GM19397 (cell line): ENCODE measurements around the gene LPAR1.

ENCODE experiments used
- ATAC-seq: cut with Tn5 transposase; IDR thresholded peaks from one replicate; pipeline ENCODE4 v1.9.1; 2021; ENCODE audit warnings: mild to moderate bottlenecking, moderate library complexity; ENCODE audit not compliant: unreplicated experiment

Gene LPAR1

GRCh38 chr9:111039231-111039906, 1.1 kb upstream of the LPAR1 start:
- peak; percentile 45 for ATAC-seq

- ATAC-seq, result peak; percentile 55
These were observed 451 bp downstream of the LPAR1 start for GRCh38 chr9:111037708-111038330.

GRCh38 chr9:111037356-111037707, 938 bp downstream of the LPAR1 start:
- no peak for ATAC-seq

DNA sequence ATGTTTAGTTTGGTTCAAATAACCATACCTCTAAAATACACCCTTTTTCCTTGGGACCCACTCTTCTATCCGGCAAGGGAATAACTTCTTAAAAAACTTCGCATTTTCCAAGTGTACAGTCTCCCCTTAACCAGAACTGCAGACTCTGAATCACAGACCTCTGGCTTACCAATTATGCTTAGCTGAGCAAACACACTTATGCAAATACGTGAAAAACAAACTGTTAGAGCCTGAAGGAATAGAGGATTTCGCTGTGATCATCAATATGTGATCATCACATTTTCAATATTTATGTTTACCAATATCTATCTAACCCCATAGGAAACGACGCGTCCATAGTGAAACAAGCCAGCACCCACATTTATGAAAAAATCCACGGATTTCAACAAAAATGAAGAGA, 1.3 kb downstream of the LPAR1 start:
- no peak for ATAC-seq

- ATAC-seq, result no peak
These were observed 1.9 kb downstream of the LPAR1 start for GRCh38 chr9:111036429-111036789.

DNA sequence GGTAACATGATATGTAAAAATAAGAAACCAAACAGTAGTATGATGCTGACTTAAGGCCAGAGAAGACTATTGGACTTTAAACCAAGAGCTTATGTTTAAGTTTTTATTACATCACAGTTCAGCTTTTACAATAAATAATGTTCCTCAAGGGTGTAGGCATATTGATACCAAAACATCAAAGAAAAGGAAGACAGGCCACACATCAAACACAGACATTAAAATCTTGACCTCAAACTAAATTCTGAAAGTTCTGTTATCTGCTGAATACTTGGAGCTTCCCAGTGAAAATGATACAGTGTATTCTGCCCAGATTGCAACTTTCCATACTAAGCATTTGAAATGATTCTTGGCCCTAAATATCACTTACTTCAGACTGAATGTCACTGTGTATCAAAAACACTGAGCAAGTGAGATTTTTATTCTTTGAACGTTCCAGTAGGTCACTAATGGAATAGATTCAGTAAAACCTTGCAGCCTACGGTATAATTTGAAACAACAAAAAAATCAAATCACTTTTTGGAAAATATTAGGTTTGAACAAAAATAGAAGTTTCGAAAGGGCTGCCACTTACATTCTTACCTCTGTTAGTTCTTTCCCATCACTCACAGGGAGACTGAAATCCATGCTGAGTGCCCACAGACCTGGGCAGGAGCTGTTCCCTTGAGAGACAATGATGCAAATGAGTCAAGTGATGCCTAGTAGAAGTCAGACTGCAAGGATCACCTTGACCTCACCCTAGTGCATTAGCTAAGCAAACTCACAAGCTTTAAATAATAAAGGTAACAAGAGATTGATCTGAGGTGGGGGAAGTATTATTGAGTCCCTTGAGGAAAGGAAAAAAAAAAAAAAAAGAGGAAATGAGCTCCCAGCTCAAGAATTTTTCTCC, 2.5 kb downstream of the LPAR1 start:
- no peak for ATAC-seq

DNA sequence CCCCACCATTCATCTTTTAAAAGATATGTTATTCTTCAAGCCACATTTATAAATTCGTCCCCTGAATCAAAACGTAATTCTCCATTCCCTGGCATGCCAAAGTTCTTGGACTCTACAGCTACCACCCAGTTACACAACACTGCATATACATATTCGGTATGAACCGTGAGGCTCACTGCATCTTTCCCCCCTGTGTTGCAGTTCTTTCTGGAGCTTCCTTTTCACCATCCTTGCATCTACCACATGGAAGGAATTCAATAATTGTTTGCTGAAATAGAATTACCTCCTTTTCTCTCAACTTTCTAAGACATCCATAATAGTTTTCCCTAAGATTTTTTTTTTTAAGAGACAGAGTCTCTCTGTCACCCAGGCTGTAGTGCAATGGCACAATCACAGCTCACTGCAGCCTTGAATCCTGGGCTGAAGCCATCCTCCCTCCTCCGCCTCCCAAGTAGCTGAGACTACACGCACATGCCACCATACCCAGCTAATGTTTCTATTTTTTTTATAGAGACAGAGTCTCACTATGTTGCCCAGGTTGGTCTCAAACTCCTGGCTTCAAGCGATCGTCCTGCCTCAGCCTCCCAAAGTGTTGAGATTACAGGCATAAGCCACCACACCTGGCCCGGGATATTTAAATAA, 3.3 kb downstream of the LPAR1 start:
- no peak for ATAC-seq

DNA sequence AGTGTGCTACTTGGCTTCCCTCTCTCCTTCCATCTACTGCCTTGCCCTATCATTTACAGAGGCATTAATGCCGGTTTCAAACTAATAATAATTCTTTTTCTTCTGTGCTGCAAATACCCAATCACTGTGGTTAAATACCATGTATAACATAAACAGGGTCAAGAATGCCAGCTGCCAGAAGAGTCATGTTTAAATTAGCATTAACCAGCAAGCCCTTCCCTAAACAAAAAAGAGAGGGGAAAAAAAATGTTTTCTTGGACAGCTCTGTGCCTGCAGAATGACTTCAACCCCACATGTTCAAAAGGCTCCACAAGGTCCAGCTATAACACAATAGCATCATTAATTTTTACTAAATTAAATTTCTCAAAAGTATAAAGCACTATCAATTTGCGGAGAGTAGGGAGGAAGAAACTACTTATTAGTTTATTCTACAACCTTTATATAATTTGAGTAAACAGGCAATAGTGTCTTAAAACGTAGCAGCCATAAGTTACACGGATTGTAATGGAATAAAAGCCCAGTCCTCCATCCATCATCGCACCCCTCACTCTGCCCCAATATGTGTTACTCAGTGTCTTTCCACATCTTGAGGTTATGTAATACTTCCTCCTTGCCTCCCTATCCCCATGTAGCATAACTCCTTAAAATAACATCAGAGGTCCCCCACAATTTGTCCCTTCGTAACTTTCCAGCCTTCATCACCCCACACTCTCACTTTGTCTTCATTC, 3.9 kb downstream of the LPAR1 start:
- no peak for ATAC-seq

- ATAC-seq, result no peak
These were observed 7.8 kb downstream of the LPAR1 start for GRCh38 chr9:111030492-111030891.

DNA sequence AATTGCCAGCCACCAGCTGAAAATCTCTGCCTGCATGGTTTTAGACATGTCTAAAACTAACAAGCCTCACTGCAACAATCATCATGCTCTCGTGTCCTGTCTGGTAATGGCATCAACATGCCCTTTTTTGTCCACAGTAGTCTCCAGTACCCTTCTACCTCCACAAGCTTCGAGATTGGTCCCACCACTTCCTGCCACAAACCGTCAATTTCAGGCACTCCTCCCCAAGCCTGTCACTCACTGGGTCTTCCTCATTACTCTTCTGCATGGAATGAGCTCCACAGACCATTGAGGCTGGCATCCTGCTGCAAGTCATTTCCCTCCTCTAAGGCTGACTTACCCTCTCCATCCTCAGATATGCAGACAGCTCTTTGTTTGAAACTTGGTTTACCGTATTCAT, 9.0 kb downstream of the LPAR1 start:
- no peak for ATAC-seq

GRCh38 chr9:111027798-111028197, 10.5 kb downstream of the LPAR1 start:
- ATAC-seq, result no peak

DNA sequence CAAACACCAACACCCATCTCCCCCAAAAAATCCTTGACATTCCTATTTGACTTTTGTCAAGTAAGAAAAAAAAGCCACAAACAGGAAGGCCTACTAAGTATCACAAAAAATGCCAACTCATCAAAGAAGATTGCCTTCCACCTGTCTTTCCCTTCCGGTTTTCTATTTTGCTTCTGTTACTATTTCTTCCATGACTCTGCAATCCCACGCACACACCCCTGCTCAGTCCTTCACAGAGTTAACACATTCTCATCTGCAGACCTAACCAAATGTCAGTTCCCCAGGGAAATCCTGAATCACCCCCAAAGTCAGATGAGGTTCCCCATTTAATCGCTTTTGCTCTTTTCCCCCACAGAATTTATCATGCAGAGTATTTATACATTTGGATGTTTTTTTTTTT, 15.1 kb downstream of the LPAR1 start:
- ATAC-seq, result no peak

GRCh38 chr9:111020594-111020993, 17.7 kb downstream of the LPAR1 start:
- ATAC-seq, result no peak

DNA sequence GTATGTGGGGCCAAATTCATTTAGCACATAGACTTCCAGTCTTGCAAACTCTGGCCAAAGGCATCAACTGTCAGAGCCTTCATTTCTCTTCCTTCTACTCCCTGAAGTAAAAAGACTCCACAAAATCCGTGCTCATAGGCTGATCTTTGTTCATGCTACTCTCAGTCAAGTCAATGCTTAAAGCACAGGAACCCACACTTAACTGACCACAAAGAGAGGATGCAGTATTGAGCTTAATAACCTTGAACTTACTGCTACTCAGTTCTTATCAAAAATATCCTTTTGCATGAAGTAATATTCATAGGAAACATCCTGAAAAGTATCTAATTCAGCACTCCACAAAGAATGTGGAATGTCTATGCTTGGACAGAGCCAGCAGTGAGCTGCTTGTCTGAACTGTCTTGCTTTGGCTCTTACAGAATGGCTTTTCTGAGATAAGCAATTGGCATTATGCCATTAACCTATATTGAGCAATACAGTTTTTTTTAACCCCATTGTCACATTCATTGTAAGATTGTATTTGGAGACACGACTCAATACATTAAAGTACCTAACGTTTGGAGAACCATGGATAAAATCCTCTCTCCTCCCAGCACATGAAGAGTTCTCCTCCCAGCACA, 21.7 kb downstream of the LPAR1 start:
- ATAC-seq, result no peak

- ATAC-seq, result no peak
These were observed 22.3 kb downstream of the LPAR1 start for GRCh38 chr9:111016016-111016415.

DNA sequence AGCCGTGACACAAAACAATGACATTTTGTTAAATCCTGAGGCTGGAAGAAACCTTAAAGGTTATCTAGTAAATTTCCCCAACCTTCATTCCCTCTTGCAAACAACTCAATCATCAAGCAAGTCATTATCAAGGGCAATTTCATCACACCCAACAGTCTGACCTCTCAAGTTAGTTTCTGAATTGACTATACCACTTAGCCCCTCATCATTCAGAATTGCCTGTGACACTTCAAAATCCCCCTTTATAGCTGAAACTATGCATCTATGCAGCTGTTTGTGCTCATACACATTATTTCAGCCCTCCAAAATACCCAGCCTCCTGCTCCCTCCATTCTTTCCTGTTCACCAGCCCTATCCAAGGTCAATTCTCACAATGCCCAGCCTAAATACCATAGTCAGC, 24.6 kb downstream of the LPAR1 start:
- ATAC-seq, result no peak

DNA sequence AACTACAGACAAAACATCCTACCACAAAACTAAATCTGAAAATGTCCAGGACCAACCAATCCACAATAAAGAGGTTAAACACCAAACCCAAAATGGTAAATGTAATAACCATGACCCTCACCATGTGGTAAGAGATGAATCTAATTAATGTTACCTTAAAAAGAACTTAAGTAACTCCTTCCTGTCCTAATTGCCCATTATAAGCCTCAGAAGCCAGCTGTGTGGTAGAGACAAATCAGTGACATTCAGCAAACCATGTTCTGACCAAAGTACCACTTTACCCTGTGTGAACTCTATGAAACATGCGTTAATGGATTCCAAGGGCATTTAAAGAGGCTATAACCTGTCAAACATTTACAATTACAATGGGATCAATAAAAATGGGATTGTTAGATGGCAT, 25.0 kb downstream of the LPAR1 start:
- ATAC-seq, result no peak

DNA sequence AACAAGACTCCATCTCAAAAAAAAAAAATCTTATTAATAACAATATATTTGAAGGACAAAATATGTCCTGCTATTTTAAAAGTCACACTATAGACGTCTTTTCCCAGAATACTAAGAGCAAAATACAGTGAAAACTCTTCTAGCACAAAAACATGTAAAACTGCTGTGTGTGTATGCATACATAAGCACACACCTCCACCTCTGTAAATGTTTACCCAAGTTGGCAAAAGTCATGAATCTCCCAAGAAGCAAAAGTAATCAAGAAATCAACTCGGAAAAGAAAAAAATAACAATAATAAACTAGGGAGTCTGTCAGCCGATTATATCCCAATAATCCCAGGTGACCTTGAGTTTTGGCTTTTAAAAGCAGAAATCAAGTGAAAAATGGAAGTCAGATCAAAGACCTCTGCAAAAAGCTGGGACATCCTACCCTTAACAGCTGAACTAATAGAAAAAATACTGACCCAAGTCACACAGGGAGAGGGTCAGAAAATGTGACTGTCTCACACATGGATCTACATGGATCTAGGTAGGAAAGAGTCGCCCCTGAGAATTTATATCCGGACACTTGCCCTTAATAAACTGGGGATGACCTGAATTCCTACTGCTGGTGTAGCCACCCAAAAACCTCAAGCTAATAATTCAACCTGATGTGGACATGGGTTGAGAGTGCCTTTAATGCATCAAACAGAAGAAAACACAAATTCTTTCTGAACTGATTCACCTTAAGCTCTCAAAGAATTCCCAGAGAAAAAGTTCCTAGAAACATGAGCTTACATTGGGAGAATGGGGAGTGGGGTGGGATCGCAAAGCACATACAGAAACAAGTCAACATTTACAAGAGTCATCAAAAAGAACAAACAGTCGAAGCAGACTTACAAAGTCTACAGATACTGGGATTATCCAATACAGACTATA, 29.9 kb downstream of the LPAR1 start:
- ATAC-seq, result no peak

GRCh38 chr9:111005746-111006470, 32.4 kb downstream of the LPAR1 start:
- no peak for ATAC-seq
